ENCODE results near the gene ATP6V0A4.

Gene ATP6V0A4

DNA sequence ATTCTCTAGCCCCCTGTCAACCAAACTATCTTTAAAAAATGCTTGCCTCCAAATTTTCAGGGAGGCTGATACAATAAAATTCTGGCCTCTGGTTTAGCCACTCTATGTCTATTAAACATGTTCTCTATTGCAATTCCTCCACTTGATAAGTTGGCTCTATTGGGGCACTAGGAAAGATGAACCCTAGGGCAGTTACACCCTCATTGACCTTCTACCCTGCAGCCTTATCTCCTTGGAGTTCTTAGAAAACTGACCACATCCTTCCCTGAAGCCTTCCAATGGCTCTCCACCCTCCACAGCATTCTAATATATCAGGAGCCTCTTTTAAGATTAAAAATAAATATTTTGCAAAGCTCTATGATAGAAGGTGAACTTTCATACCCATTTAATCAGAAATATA lies 127.4 kb downstream of the ATP6V0A4 start:
- no peak for DNase-seq (ENCODE audit: low read depth)
- H3K4me3 ChIP-seq (ENCODE audit: low read depth, low read length) = no peak overlapping the region
- no peak for TF ChIP-seq CTCF (IDR thresholded peaks at IDR 0.05; ENCODE audit: insufficient read depth, low read depth, low read length, missing control alignments)

- TF ChIP-seq CTCF (IDR thresholded peaks at IDR 0.05; ENCODE audit: insufficient read depth, low read depth, low read length, missing control alignments) = no peak
- H3K4me3 ChIP-seq (ENCODE audit: low read depth, low read length) = no peak overlapping the region
- DNase-seq (ENCODE audit: low read depth) = no peak
Measured at GRCh38 chr7:138669364-138669763, 128.6 kb downstream of the ATP6V0A4 start.

GRCh38 chr7:138668946-138669345 lies 129.1 kb downstream of the ATP6V0A4 start:
- no peak overlapping the region for H3K4me3 ChIP-seq (ENCODE audit: low read depth, low read length)
- TF ChIP-seq CTCF (IDR thresholded peaks at IDR 0.05; ENCODE audit: insufficient read depth, low read depth, low read length, missing control alignments) = no peak
- no peak for DNase-seq (ENCODE audit: low read depth)

GRCh38 chr7:138668229-138668596 lies 129.8 kb downstream of the ATP6V0A4 start:
- no peak for DNase-seq (ENCODE audit: low read depth)
- no peak for TF ChIP-seq CTCF (IDR thresholded peaks at IDR 0.05; ENCODE audit: insufficient read depth, low read depth, low read length, missing control alignments)
- no peak overlapping the region for H3K4me3 ChIP-seq (ENCODE audit: low read depth, low read length)

- no peak for DNase-seq (ENCODE audit: low read depth)
- H3K4me3 ChIP-seq (ENCODE audit: low read depth, low read length) = no peak overlapping the region
- no peak for TF ChIP-seq CTCF (IDR thresholded peaks at IDR 0.05; ENCODE audit: insufficient read depth, low read depth, low read length, missing control alignments)
Measured at GRCh38 chr7:138667535-138668228, 130.3 kb downstream of the ATP6V0A4 start.

GRCh38 chr7:138666385-138666784 lies 131.6 kb downstream of the ATP6V0A4 start:
- no peak overlapping the region for H3K4me3 ChIP-seq (ENCODE audit: low read depth, low read length)
- no peak for DNase-seq (ENCODE audit: low read depth)
- TF ChIP-seq CTCF (IDR thresholded peaks at IDR 0.05; ENCODE audit: insufficient read depth, low read depth, low read length, missing control alignments) = no peak

DNA sequence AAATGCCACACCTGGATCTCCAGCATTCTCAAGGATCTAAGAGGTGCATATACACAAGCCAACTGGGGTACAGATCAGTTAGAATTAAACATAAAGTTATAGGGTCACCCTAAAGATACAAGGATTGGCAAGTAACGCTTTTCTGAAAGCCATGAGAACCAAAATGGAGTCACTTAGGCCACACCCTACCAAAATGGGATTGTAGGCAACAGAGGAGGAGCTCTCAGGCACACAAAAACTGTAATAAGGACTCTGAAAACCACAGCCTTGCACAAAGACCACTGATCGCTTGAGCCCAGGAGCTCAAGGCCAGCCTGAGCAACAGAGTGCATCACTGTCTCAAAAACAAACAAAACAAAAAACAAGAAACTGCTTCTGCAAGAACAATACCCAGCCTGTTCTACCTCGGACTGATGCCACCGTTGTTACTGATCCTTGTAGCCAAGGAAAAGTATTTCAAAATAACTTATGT lies 132.3 kb downstream of the ATP6V0A4 start:
- no peak for DNase-seq (ENCODE audit: low read depth)
- H3K4me3 ChIP-seq (ENCODE audit: low read depth, low read length) = no peak overlapping the region
- no peak for TF ChIP-seq CTCF (IDR thresholded peaks at IDR 0.05; ENCODE audit: insufficient read depth, low read depth, low read length, missing control alignments)

Data from GM12865 (cell line).